SJSA1 (cell line): ENCODE results near the gene TIPARP. TPM values are rescaled to one million over a fixed set of nuclear protein-coding genes. Genes with fewer than 3 reads are reported as not detected.

ENCODE experiments used
- total RNA-seq: library from RNA; depleted of rRNA; stranded (reverse); fragments of >200 nt; shearing (Covaris generic); gene quantifications from 2 replicates; pipeline ENCODE4 v1.2.3, GENCODE V29; 2014; rRNA removed

Gene TIPARP
- total RNA-seq, 1 experiment from 2014 or later, result 50.5 TPM

Other genes with a start within 250 kb of the TIPARP start
- 233 and 323 TPM in 2 replicates for gene SSR3, start 119.5 kb upstream of the TIPARP start, total RNA-seq
- 0.16 TPM in 1 of 2 replicates, not detected in the other for gene LEKR1, start 151.8 kb downstream of the TIPARP start, total RNA-seq